ENCODE measurements around the gene TBC1D10A.

The TBC1D10A gene

GRCh38 chr22:30254314-30254713 is 72.4 kb downstream of the TBC1D10A start:
- H3K4me3 ChIP-seq (ENCODE audit: low read length), result no peak overlapping the region
- TF ChIP-seq, protein P1, sequence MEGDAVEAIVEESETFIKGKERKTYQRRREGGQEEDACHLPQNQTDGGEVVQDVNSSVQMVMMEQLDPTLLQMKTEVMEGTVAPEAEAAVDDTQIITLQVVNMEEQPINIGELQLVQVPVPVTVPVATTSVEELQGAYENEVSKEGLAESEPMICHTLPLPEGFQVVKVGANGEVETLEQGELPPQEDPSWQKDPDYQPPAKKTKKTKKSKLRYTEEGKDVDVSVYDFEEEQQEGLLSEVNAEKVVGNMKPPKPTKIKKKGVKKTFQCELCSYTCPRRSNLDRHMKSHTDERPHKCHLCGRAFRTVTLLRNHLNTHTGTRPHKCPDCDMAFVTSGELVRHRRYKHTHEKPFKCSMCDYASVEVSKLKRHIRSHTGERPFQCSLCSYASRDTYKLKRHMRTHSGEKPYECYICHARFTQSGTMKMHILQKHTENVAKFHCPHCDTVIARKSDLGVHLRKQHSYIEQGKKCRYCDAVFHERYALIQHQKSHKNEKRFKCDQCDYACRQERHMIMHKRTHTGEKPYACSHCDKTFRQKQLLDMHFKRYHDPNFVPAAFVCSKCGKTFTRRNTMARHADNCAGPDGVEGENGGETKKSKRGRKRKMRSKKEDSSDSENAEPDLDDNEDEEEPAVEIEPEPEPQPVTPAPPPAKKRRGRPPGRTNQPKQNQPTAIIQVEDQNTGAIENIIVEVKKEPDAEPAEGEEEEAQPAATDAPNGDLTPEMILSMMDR (conservative IDR thresholded peaks at IDR 0.05; ENCODE audit: low read depth, low read length), result no peak

GRCh38 chr22:30253205-30253852 is 73.4 kb downstream of the TBC1D10A start:
- TF ChIP-seq, protein P1 (conservative IDR thresholded peaks at IDR 0.05; ENCODE audit: low read depth, low read length), result no peak
- peak; percentile 87 for DNase-seq (ENCODE audit: low read depth)
- H3K4me3 ChIP-seq (ENCODE audit: low read length), result no peak overlapping the region

More at GRCh38 chr22:30254314-30254713, 72.4 kb downstream of the TBC1D10A start:
- DNase-seq (ENCODE audit: low read depth), result no peak

GRCh38 chr22:30252411-30253204 is 74.1 kb downstream of the TBC1D10A start:
- H3K4me3 ChIP-seq (ENCODE audit: low read length), result no peak overlapping the region
- no peak for DNase-seq (ENCODE audit: low read depth)
- TF ChIP-seq, protein P1 (conservative IDR thresholded peaks at IDR 0.05; ENCODE audit: low read depth, low read length), result no peak

DNA sequence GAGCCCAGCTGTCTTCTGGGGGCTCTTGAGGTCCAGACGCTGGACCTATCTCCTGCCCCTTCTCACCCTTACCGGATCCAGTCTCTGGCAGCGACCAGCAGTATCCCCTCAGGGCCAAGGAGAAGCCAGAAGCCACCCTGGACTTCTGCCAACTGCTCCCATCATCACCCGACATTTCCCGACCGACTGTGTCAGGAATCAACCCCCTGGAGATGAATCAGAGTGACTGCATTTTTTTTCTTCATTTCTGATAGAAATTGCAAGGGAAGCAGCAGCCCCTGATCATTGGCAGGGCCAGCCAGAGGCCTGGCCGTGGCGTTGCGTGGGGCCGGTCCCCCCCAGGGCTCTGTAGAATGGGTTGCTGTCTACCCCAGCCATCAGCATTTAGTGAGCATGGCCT is 75.0 kb downstream of the TBC1D10A start:
- TF ChIP-seq, protein P1 (conservative IDR thresholded peaks at IDR 0.05; ENCODE audit: low read depth, low read length), result no peak
- no peak for DNase-seq (ENCODE audit: low read depth)
- H3K4me3 ChIP-seq (ENCODE audit: low read length), result no peak overlapping the region

DNA sequence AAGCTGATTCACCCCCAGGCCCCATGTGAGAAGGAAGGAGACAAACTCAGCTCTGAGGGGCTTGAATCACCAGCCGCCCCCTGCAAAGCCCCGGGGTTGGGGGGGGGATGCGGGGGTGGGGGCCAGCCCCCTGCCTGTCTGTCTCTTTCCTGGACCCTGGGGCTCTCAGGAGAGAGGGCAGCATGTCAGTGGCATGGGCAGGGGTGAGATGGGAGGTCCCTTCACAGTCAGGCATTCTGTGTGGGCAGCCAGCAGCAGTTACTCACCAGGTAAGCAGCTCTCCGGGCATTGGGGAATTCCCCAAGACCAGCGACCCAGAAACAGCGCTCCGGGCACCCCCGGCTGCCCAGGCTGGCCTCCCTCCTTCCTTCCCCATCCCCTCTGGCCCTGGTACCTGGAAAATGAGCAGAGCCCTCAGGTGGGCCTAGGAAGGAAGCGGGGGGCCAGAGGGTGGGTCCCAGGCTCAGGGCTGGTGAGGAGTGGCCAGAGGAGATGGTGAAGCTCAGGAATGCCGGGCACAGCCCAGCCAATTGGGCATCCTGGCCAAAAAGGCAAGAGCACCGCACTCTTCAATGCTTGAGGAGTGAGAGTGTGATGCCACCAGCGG is 76.0 kb downstream of the TBC1D10A start:
- TF ChIP-seq, protein P1 (conservative IDR thresholded peaks at IDR 0.05; ENCODE audit: low read depth, low read length), result no peak
- DNase-seq (ENCODE audit: low read depth), result peak; percentile 66
- no peak overlapping the region for H3K4me3 ChIP-seq (ENCODE audit: low read length)

GRCh38 chr22:30250039-30250565 is 76.6 kb downstream of the TBC1D10A start:
- H3K4me3 ChIP-seq (ENCODE audit: low read length), result no peak overlapping the region
- no peak for DNase-seq (ENCODE audit: low read depth)
- TF ChIP-seq, protein P1 (conservative IDR thresholded peaks at IDR 0.05; ENCODE audit: low read depth, low read length), result no peak

All from retinal pigment epithelial cell (primary cell).